ENCODE data around the gene AGTPBP1.

AGTPBP1 gene

GRCh38 chr9:85615792-85616191, 126.0 kb downstream of the AGTPBP1 start:
- no peak for TF ChIP-seq CTCF (IDR thresholded peaks at IDR 0.05; ENCODE audit: control extremely low read depth, extremely low read depth, low read depth, missing control alignments)
- POLR2A ChIA-PET, result no interaction called here
- CTCF ChIA-PET, result interaction anchor here (1.0 kb wide), 1 partner anchor 56 kb away, joined by 3 read pairs; no protein-coding TSS in a partner anchor
- no peak for DNase-seq (ENCODE audit: extremely low spot score)

GRCh38 chr9:85610074-85610860, 131.5 kb downstream of the AGTPBP1 start:
- DNase-seq (ENCODE audit: extremely low spot score), result peak; percentile 74
- ChIA-PET POLR2A (no interaction called here), CTCF (interaction anchor here (0.6 to 2.9 kb wide), 38 partner anchors 8 to 1214 kb away, joined by 3 to 36 read pairs (median 4); no protein-coding TSS in a partner anchor)
- TF ChIP-seq CTCF (IDR thresholded peaks at IDR 0.05; ENCODE audit: control extremely low read depth, extremely low read depth, low read depth, missing control alignments), result peak; percentile 70

GRCh38 chr9:85605905-85606304, 135.8 kb downstream of the AGTPBP1 start:
- no peak for DNase-seq (ENCODE audit: extremely low spot score)
- ChIA-PET CTCF (no interaction called here), POLR2A (no interaction called here)
- no peak for TF ChIP-seq CTCF (IDR thresholded peaks at IDR 0.05; ENCODE audit: control extremely low read depth, extremely low read depth, low read depth, missing control alignments)

- CTCF ChIA-PET, result no interaction called here
- no peak for DNase-seq (ENCODE audit: extremely low spot score)
- POLR2A ChIA-PET, result no interaction called here
- TF ChIP-seq CTCF (IDR thresholded peaks at IDR 0.05; ENCODE audit: control extremely low read depth, extremely low read depth, low read depth, missing control alignments), result no peak
Observed at GRCh38 chr9:85603936-85604335, 137.8 kb downstream of the AGTPBP1 start.

GRCh38 chr9:85602742-85603141, 139.0 kb downstream of the AGTPBP1 start:
- no peak for TF ChIP-seq CTCF (IDR thresholded peaks at IDR 0.05; ENCODE audit: control extremely low read depth, extremely low read depth, low read depth, missing control alignments)
- DNase-seq (ENCODE audit: extremely low spot score), result no peak
- ChIA-PET POLR2A (no interaction called here), CTCF (no interaction called here)

GRCh38 chr9:85600675-85601263, 141.0 kb downstream of the AGTPBP1 start:
- TF ChIP-seq CTCF (IDR thresholded peaks at IDR 0.05; ENCODE audit: control extremely low read depth, extremely low read depth, low read depth, missing control alignments), result no peak
- CTCF ChIA-PET, result interaction anchor here (1.4 kb wide), 1 partner anchor 9 kb away, joined by 8 read pairs; no protein-coding TSS in a partner anchor
- no peak for DNase-seq (ENCODE audit: extremely low spot score)
- POLR2A ChIA-PET, result no interaction called here

Measured in GM10248 (cell line).